ENCODE results near the gene UGGT1. TPM values are rescaled to one million over a fixed set of nuclear protein-coding genes. Genes with fewer than 3 reads are reported as not detected.

Gene UGGT1
- total and polyA plus RNA-seq, 8 donors = 2.0 to 83.6 (median 18.8) TPM

GRCh38 chr2:128162266-128162665, 71.3 kb downstream of the UGGT1 start:
- Histone ChIP-seq H3K4me3 (no peak overlapping the region), H3K36me3 (peaks cover 28 to 98% (median 98%) of the 10 kb centered on the region in 4 donors), H3K27ac (peak overlapping the region in 1 of 5 donors; percentile 43), H3K4me1 (peaks cover 0 to 5% (median 2%) of the 10 kb centered on the region in 4 donors), H3K9me3 (no peaks in the 10 kb centered on the region), H3K27me3 (no peaks in the 10 kb centered on the region)
- DNase-seq = no peak
- no peak for TF ChIP-seq CTCF (IDR thresholded peaks at IDR 0.05)
- intact Hi-C loops (cut with DNase I; ENCODE audit: low total_unique reads) = no loop called here
- 78 to 100% (median 98%) methylated on average over 2 of the region's 2 CpGs for WGBS, 5 donors

- TF ChIP-seq CTCF (IDR thresholded peaks at IDR 0.05) = no peak
- TF ChIP-seq EP300 (IDR thresholded peaks at IDR 0.05) = no peak
- no peak for TF ChIP-seq POLR2A (IDR thresholded peaks at IDR 0.05)
- TF ChIP-seq POLR2AphosphoS5 (IDR thresholded peaks at IDR 0.05) = no peak
- 87 to 93% (median 88%) methylated on average over 2 of the region's 2 CpGs for WGBS, 5 donors
- DNase-seq = no peak
- H3K9me3 ChIP-seq = no peaks in the 10 kb centered on the region
- peaks cover 0 to 7% (median 1%) of the 10 kb centered on the region in 4 donors for H3K4me1 ChIP-seq
- peaks cover 35 to 96% (median 92%) of the 10 kb centered on the region in 4 donors for H3K36me3 ChIP-seq
- H3K27me3 ChIP-seq = no peaks in the 10 kb centered on the region
- no peak overlapping the region for H3K27ac ChIP-seq
- intact Hi-C loops (cut with DNase I; ENCODE audit: low total_unique reads) = no loop called here
- H3K4me3 ChIP-seq = no peak overlapping the region
Observed at GRCh38 chr2:128164311-128164710, 73.3 kb downstream of the UGGT1 start.

GRCh38 chr2:128166746-128167353, 75.8 kb downstream of the UGGT1 start:
- no peaks in the 10 kb centered on the region for H3K9me3 ChIP-seq
- no peak overlapping the region for H3K4me3 ChIP-seq
- peak overlapping the region in 2 of 5 donors; percentile 45 to 54 for H3K27ac ChIP-seq
- WGBS, 5 donors = 91 to 97% (median 94%) methylated on average over 4 of the region's 4 CpGs
- peaks cover 34 to 96% (median 90%) of the 10 kb centered on the region in 4 donors for H3K36me3 ChIP-seq
- TF ChIP-seq POLR2A (IDR thresholded peaks at IDR 0.05) (no peak), EP300 (IDR thresholded peaks at IDR 0.05) (no peak), CTCF (IDR thresholded peaks at IDR 0.05) (no peak), POLR2AphosphoS5 (IDR thresholded peaks at IDR 0.05) (no peak)
- DNase-seq = no peak
- intact Hi-C loops (cut with DNase I; ENCODE audit: low total_unique reads) = no loop called here
- peaks cover 0 to 18% (median 0%) of the 10 kb centered on the region in 4 donors for H3K4me1 ChIP-seq
- no peaks in the 10 kb centered on the region for H3K27me3 ChIP-seq

- Histone ChIP-seq H3K27ac (peak overlapping the region in 3 of 5 donors; percentile 34 to 61 (median 54)), H3K4me3 (no peak overlapping the region), H3K36me3 (peaks cover 44 to 98% (median 91%) of the 10 kb centered on the region in 4 donors), H3K9me3 (no peaks in the 10 kb centered on the region), H3K4me1 (peaks cover 0 to 15% (median 0%) of the 10 kb centered on the region in 4 donors), H3K27me3 (no peaks in the 10 kb centered on the region)
- intact Hi-C loops (cut with DNase I; ENCODE audit: low total_unique reads) = no loop called here
- TF ChIP-seq POLR2AphosphoS5 (IDR thresholded peaks at IDR 0.05) (no peak), CTCF (IDR thresholded peaks at IDR 0.05) (no peak), EP300 (IDR thresholded peaks at IDR 0.05) (no peak), POLR2A (IDR thresholded peaks at IDR 0.05) (no peak)
- 82 to 87% (median 86%) methylated on average over 4 of the region's 4 CpGs for WGBS, 5 donors
- DNase-seq = no peak
Observed at GRCh38 chr2:128169094-128169493, 78.1 kb downstream of the UGGT1 start.
